Sigmoid colon (tissue), 7 donors: ENCODE results near the gene FRMPD4. TPM values are rescaled to one million over a fixed set of nuclear protein-coding genes. Genes with fewer than 3 reads are reported as not detected.

ENCODE experiments used
- DNase-seq: peaks from one replicate; pipeline ENCODE4 v3.0.0-alpha.2; 2019
- H3K27ac ChIP-seq, 4 donors: fragments of 200-600 bp; sonication (generic); one replicate each; pipeline ENCODE4 v1.5.1; 2016 to 2019; ENCODE audit warnings: mild to moderate bottlenecking in 1 of 4
- H3K27me3 ChIP-seq, 3 donors: fragments of 200-600 bp; sonication (generic); one replicate each; pipeline ENCODE4 v1.5.1; 2019; ENCODE audit warnings: mild to moderate bottlenecking in 1 of 3
- H3K36me3 ChIP-seq, 4 donors: fragments of 200-600 bp; sonication (generic); one replicate each; pipeline ENCODE4 v1.5.1; 2016 to 2019
- H3K4me1 ChIP-seq, 4 donors: fragments of 200-600 bp; sonication (generic); one replicate each; pipeline ENCODE4 v1.5.1; 2017 to 2019
- H3K4me3 ChIP-seq, 4 donors: fragments of 200-600 bp; sonication (generic); one replicate each; pipeline ENCODE4 v1.5.1; 2017 to 2019; ENCODE audit warnings: mild to moderate bottlenecking in 2 of 4, moderate library complexity in 1 of 4
- H3K9me3 ChIP-seq, 4 donors: fragments of 200-600 bp in 3 of 4; sonication (generic) in 3 of 4; one replicate each; pipeline versions ENCODE4 v1.5.1 to v1.6.1; 2013 to 2019
- CTCF ChIP-seq, 4 experiments: fragments of 450-650 bp in 3 of 4; fragments of 200-600 bp in 1 of 4; IDR thresholded peaks; one replicate each; pipeline ENCODE4 v1.5.1; 2016 to 2019; ENCODE audit warnings: antibody characterized with exemption in 4 of 4, mild to moderate bottlenecking in 3 of 4, moderate library complexity in 2 of 4
- EP300 ChIP-seq, 4 donors: sonication (generic); formaldehyde crosslinking; IDR thresholded peaks; one replicate each; pipeline ENCODE4 v1.6.1; 2017; ENCODE audit warnings: antibody characterized with exemption in 4 of 4
- POLR2A ChIP-seq, 2 donors: fragments of 450-650 bp; IDR thresholded peaks; one replicate each; pipeline ENCODE4 v1.6.1; 2016; ENCODE audit warnings: antibody characterized with exemption in 2 of 2, mild to moderate bottlenecking in 2 of 2, moderate library complexity in 2 of 2
- POLR2AphosphoS5 ChIP-seq, 4 donors: sonication (generic); formaldehyde crosslinking; IDR thresholded peaks; one replicate each; pipeline ENCODE4 v1.6.1; 2017; ENCODE audit warnings: antibody characterized with exemption in 4 of 4
- WGBS, 2 donors: extraction: QIAGEN DNeasy Blood & Tissue Kit; methylation state at CpG; one replicate each; pipeline ENCODE4 v1.1.7; 2013; 5-methylcytosine and 5-hydroxymethylcytosine counted together
- intact Hi-C: fragments of 100-400 bp; cut with DNase I; formaldehyde crosslinking; loops from one replicate; pipeline ENCODE4 v1.15.1; 2023
- polyA plus RNA-seq, 3 donors: library from polyadenylated mRNA; stranded (reverse); fragments of 200-250 nt; gene quantifications; one replicate each; pipeline ENCODE4 v1.2.3, GENCODE V29; 2013
- total RNA-seq, 4 donors: library from RNA; depleted of rRNA; stranded (reverse); fragments of >200 nt; gene quantifications; one replicate each; pipeline ENCODE4 v1.1.0, GENCODE V29; 2016
- donor health status: healthy with polysubstance abuse.
- donor health status: Bipolar disorder and iron deficiency.
- donor health status: healthy.

The FRMPD4 gene
- total and polyA plus RNA-seq, 7 donors: 0.22 to 5.8 (median 2.9) TPM; not detected in 2

GRCh38 chrX:12657433-12657832 lies 519.2 kb downstream of the FRMPD4 start:
- Histone ChIP-seq H3K27me3 (no peaks in the 10 kb centered on the region), H3K36me3 (no peaks in the 10 kb centered on the region), H3K4me3 (no peak overlapping the region), H3K4me1 (no peaks in the 10 kb centered on the region), H3K9me3 (no peaks in the 10 kb centered on the region), H3K27ac (no peak overlapping the region)
- 44 to 86% methylated on average over 1 of the region's 1 CpG for WGBS, 2 donors
- intact Hi-C loops: no loop called here
- DNase-seq: no peak
- no peak for TF ChIP-seq EP300 (IDR thresholded peaks at IDR 0.05)
- no peak for TF ChIP-seq CTCF (IDR thresholded peaks at IDR 0.05)
- no peak for TF ChIP-seq POLR2AphosphoS5 (IDR thresholded peaks at IDR 0.05)
- TF ChIP-seq POLR2A (IDR thresholded peaks at IDR 0.05): no peak

- Histone ChIP-seq H3K4me3 (no peak overlapping the region), H3K4me1 (no peaks in the 10 kb centered on the region), H3K36me3 (no peaks in the 10 kb centered on the region), H3K27ac (no peak overlapping the region), H3K27me3 (no peaks in the 10 kb centered on the region), H3K9me3 (no peaks in the 10 kb centered on the region)
- WGBS, 2 donors: 39 to 87% methylated on average over 1 of the region's 1 CpG
- intact Hi-C loops: no loop called here
- TF ChIP-seq POLR2A (IDR thresholded peaks at IDR 0.05): no peak
- no peak for TF ChIP-seq EP300 (IDR thresholded peaks at IDR 0.05)
- no peak for TF ChIP-seq CTCF (IDR thresholded peaks at IDR 0.05)
- TF ChIP-seq POLR2AphosphoS5 (IDR thresholded peaks at IDR 0.05): no peak
- DNase-seq: no peak
These were observed 519.6 kb downstream of the FRMPD4 start for GRCh38 chrX:12657881-12658280.

- no peaks in the 10 kb centered on the region for H3K9me3 ChIP-seq
- no peaks in the 10 kb centered on the region for H3K27me3 ChIP-seq
- intact Hi-C loops: no loop called here
- 73 to 94% methylated on average over 2 of the region's 2 CpGs for WGBS, 2 donors
- no peaks in the 10 kb centered on the region for H3K4me1 ChIP-seq
- no peak for DNase-seq
- H3K4me3 ChIP-seq: no peak overlapping the region
- no peak overlapping the region for H3K27ac ChIP-seq
- no peaks in the 10 kb centered on the region for H3K36me3 ChIP-seq
- TF ChIP-seq CTCF (IDR thresholded peaks at IDR 0.05) (no peak), EP300 (IDR thresholded peaks at IDR 0.05) (no peak), POLR2AphosphoS5 (IDR thresholded peaks at IDR 0.05) (no peak), POLR2A (IDR thresholded peaks at IDR 0.05) (no peak)
These were observed 523.2 kb downstream of the FRMPD4 start for GRCh38 chrX:12661464-12661863.

GRCh38 chrX:12672367-12673106 lies 534.3 kb downstream of the FRMPD4 start:
- no peaks in the 10 kb centered on the region for H3K4me1 ChIP-seq
- WGBS, 2 donors: 71 to 82% methylated on average over 3 of the region's 3 CpGs
- no peaks in the 10 kb centered on the region for H3K9me3 ChIP-seq

More at GRCh38 chrX:12672367-12673106, 534.3 kb downstream of the FRMPD4 start:
- Histone ChIP-seq H3K4me3 (no peak overlapping the region), H3K27ac (no peak overlapping the region), H3K36me3 (no peaks in the 10 kb centered on the region), H3K27me3 (no peaks in the 10 kb centered on the region)
- intact Hi-C loops: no loop called here
- TF ChIP-seq POLR2AphosphoS5 (IDR thresholded peaks at IDR 0.05) (no peak), POLR2A (IDR thresholded peaks at IDR 0.05) (no peak), EP300 (IDR thresholded peaks at IDR 0.05) (no peak), CTCF (IDR thresholded peaks at IDR 0.05) (no peak)
- no peak for DNase-seq
